Stomach (tissue), 4 donors: ENCODE measurements around the gene SPIRE2.

Experiments
- CTCF ChIP-seq, 7 experiments: fragments of 450-650 bp in 4 of 7; fragments of 200-600 bp in 3 of 7; sonication (generic) in 3 of 7; IDR thresholded peaks; one replicate each; pipeline ENCODE4 v1.5.1; 2016 to 2019; ENCODE audit warnings: antibody characterized with exemption in 7 of 7, control low read depth in 2 of 7, mild to moderate bottlenecking in 1 of 7
- POLR2A ChIP-seq, 4 donors: fragments of 450-650 bp; IDR thresholded peaks; one replicate each; pipeline ENCODE4 v1.6.1; 2016; ENCODE audit warnings: antibody characterized with exemption in 4 of 4, control low read depth in 2 of 4, mild to moderate bottlenecking in 1 of 4, moderate library complexity in 1 of 4
- POLR2AphosphoS5 ChIP-seq, 3 donors: sonication (generic); formaldehyde crosslinking; IDR thresholded peaks; one replicate each; pipeline ENCODE4 v1.6.1; 2016; ENCODE audit warnings: antibody characterized with exemption in 3 of 3

DNA sequence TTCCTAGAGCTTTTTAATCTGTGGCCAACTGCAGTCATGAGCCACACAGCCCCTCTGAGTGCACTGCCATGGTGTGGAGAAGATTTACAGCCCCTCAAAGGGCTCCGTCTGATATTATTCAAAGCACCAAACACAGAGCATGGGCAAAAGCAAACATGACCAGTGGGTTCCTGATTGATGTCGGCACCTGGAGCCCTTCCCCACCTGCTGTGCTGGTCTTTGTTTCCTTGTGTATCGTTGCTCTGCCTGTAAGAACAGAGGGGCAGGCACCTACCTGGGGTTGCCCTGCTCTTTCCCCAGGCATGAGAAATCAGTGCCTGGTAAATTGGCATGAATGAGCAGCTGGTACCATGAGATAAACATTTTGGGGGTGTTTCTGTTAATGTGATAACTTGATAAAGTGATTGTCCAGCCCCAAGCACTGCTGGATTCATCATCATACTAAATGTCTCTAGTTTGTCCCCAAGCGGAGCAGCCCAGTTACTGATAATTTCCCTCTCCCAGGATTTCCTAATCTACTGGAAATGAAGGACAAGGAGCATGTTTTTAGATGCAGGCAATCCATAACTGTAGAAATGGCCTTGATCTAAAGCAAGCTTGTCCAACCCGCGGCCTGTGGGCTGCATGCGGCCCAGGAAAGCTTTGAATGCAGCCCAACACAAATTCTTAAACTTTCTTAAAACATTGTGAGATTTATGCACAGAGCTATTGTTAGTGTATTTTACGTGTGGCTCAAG, 5.0 kb upstream of the SPIRE2 start:
- TF ChIP-seq CTCF (IDR thresholded peaks at IDR 0.05) (no peak), POLR2A (IDR thresholded peaks at IDR 0.05) (no peak), POLR2AphosphoS5 (IDR thresholded peaks at IDR 0.05) (no peak)
